22Rv1 (cell line): ENCODE data around the gene LGALS7.

Experiments used
- ZFX ChIP-seq: fragments of 450-650 bp; IDR thresholded peaks from 2 replicates; pipeline ENCODE4 v1.6.1; 2017; ENCODE audit warnings: antibody characterized with exemption, borderline replicate concordance
- TF ChIP-seq, protein P1 (sequence below): fragments of 450-650 bp; IDR thresholded peaks from 2 replicates; pipeline ENCODE4 v1.5.1; 2017; ENCODE audit warnings: mild to moderate bottlenecking

DNA sequence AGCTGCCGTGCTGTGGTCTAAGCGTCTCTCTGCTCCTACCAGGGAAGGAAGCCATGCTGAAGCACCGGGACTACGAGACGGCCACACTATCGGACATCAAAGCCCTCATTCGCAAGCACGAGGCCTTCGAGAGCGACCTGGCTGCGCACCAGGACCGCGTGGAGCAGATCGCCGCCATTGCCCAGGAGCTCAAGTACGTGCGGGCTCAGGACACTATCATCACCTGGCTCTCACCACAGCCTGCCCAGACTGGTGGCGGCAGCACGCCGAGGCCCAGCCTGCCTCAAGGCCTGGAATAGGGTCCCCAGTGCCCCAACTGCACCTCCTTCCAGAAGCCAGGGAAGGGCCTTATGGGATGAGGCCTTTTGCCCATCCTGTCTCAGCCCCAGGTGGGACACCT is 51.8 kb downstream of the LGALS7 start:
- TF ChIP-seq, protein P1, sequence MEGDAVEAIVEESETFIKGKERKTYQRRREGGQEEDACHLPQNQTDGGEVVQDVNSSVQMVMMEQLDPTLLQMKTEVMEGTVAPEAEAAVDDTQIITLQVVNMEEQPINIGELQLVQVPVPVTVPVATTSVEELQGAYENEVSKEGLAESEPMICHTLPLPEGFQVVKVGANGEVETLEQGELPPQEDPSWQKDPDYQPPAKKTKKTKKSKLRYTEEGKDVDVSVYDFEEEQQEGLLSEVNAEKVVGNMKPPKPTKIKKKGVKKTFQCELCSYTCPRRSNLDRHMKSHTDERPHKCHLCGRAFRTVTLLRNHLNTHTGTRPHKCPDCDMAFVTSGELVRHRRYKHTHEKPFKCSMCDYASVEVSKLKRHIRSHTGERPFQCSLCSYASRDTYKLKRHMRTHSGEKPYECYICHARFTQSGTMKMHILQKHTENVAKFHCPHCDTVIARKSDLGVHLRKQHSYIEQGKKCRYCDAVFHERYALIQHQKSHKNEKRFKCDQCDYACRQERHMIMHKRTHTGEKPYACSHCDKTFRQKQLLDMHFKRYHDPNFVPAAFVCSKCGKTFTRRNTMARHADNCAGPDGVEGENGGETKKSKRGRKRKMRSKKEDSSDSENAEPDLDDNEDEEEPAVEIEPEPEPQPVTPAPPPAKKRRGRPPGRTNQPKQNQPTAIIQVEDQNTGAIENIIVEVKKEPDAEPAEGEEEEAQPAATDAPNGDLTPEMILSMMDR, result no peak
- TF ChIP-seq ZFX, result no peak
